Measurements from ENCODE around the gene CRIP2. TPM values are rescaled to one million over a fixed set of nuclear protein-coding genes. Genes with fewer than 3 reads are reported as not detected.

CRIP2 gene
- total RNA-seq, 4 donors from 2014 or later, result 44.2 to 118 (median 80.7) TPM

DNA sequence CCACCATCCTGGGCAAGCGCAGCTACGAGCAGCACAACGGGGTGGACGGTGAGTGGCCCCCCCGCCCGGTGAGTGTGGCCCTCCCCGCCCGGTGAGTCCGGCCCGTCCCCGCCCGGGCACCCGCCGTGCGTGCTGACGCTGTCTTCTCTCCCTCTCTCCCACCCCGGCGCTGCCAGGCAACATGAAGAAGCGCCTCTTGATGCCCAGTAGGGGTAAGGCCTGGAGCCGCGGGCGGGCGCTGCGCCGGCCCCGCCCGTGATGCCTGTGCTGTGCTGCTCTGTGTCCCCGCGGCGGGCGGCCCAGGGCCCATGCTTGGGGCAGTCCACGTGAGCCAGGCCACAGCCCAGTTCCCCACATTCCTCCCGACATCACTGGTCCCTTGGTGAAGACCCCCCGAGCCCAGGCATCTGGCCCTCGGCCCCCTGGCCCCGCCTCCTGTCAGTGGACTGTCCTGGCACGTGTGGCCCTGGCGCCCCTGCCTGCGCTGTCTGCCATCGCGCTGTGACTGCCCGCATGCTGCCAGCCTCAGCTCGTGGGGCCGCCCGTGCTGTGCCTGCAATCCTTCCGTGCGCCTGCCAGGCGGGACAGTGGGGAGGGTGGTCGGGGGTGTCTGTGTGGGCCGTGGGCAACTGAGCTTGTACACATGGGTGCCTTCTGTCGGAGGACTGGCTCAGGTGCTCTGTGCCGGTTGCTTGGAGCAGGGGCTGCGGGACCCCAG is 7.9 kb upstream of the CRIP2 start:
- H3K27me3 ChIP-seq, result no peaks in the 10 kb centered on the region
- intact Hi-C loops (cut with DNase I), result no loop called here
- TF ChIP-seq, protein P1, sequence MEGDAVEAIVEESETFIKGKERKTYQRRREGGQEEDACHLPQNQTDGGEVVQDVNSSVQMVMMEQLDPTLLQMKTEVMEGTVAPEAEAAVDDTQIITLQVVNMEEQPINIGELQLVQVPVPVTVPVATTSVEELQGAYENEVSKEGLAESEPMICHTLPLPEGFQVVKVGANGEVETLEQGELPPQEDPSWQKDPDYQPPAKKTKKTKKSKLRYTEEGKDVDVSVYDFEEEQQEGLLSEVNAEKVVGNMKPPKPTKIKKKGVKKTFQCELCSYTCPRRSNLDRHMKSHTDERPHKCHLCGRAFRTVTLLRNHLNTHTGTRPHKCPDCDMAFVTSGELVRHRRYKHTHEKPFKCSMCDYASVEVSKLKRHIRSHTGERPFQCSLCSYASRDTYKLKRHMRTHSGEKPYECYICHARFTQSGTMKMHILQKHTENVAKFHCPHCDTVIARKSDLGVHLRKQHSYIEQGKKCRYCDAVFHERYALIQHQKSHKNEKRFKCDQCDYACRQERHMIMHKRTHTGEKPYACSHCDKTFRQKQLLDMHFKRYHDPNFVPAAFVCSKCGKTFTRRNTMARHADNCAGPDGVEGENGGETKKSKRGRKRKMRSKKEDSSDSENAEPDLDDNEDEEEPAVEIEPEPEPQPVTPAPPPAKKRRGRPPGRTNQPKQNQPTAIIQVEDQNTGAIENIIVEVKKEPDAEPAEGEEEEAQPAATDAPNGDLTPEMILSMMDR (IDR thresholded peaks at IDR 0.05), result no peak
- no peak for TF ChIP-seq POLR2A (IDR thresholded peaks at IDR 0.05)
- peaks cover 25 to 69% (median 50%) of the 10 kb centered on the region in 3 donors for H3K4me1 ChIP-seq
- H3K9me3 ChIP-seq, result no peaks in the 10 kb centered on the region
- no peak overlapping the region for H3K4me3 ChIP-seq
- 80 to 92% methylated on average over 2 to 7 of the region's 53 CpGs for WGBS, 2 donors
- H3K27ac ChIP-seq, result peak overlapping the region; percentile 49 to 72 (median 63)
- DNase-seq, result no peak
- peaks cover 25 to 88% (median 30%) of the 10 kb centered on the region in 3 donors for H3K36me3 ChIP-seq

- peak overlapping the region; percentile 49 to 72 (median 63) for H3K27ac ChIP-seq
- intact Hi-C loops (cut with DNase I), result no loop called here
- H3K4me3 ChIP-seq, result no peak overlapping the region
- peaks cover 25 to 81% (median 28%) of the 10 kb centered on the region in 3 donors for H3K36me3 ChIP-seq
- H3K4me1 ChIP-seq, result peaks cover 29 to 76% (median 56%) of the 10 kb centered on the region in 3 donors
- no peaks in the 10 kb centered on the region for H3K27me3 ChIP-seq
- DNase-seq, result no peak
- WGBS, 2 donors, result 55 to 57% methylated on average over 4 to 5 of the region's 20 CpGs
- H3K9me3 ChIP-seq, result no peaks in the 10 kb centered on the region
- TF ChIP-seq POLR2A (IDR thresholded peaks at IDR 0.05), result no peak
- TF ChIP-seq, protein P1 (IDR thresholded peaks at IDR 0.05), result no peak
Observed at GRCh38 chr14:105467249-105467941, 7.2 kb upstream of the CRIP2 start.

DNA sequence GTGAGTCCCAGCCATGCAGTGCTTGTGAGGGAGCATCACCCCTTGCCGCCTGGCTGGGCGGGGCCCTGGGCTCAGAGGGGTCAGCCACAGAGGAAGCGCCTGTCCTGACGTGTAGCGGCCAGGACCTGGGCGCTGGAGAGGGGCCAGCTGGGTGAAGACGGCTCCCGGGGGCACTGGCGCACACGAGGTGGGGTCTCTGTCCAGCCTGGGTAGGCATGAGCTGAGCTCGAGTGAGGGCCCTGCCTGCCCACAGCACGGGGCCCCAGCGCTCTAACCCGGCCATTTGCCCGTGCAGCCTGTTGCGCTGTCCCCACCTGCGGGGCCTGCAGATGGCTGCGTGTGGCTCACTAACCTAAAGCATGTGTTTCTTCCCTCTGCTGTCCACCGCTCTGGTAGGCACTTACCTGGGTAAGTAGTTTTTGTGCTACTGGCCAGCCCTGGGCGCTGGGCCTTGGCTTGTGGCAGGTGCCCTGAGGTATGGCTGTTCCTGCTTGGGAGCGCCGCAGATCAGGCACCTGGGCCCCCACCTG is 6.6 kb upstream of the CRIP2 start:
- no peak for DNase-seq
- TF ChIP-seq, protein P1 (IDR thresholded peaks at IDR 0.05), result no peak
- no peak for TF ChIP-seq POLR2A (IDR thresholded peaks at IDR 0.05)
- no peak overlapping the region for H3K4me3 ChIP-seq
- peaks cover 25 to 75% (median 28%) of the 10 kb centered on the region in 3 donors for H3K36me3 ChIP-seq
- H3K27me3 ChIP-seq, result no peaks in the 10 kb centered on the region
- intact Hi-C loops (cut with DNase I), result no loop called here
- WGBS, 2 donors, result 20% methylated on average over 1 of the region's 22 CpGs; no CpG with 5 or more reads in 1 of the 2 donors
- peak overlapping the region; percentile 22 to 72 (median 63) for H3K27ac ChIP-seq
- H3K9me3 ChIP-seq, result no peaks in the 10 kb centered on the region
- peaks cover 35 to 82% (median 62%) of the 10 kb centered on the region in 3 donors for H3K4me1 ChIP-seq

- Histone ChIP-seq H3K27ac (peak overlapping the region; percentile 22 to 72 (median 63)), H3K4me1 (peaks cover 42 to 90% (median 69%) of the 10 kb centered on the region in 3 donors), H3K4me3 (no peak overlapping the region), H3K36me3 (peaks cover 18 to 68% (median 24%) of the 10 kb centered on the region in 3 donors), H3K27me3 (no peaks in the 10 kb centered on the region), H3K9me3 (no peaks in the 10 kb centered on the region)
- 61% methylated on average over 5 of the region's 19 CpGs; no CpG with 5 or more reads in 1 of the 2 donors for WGBS, 2 donors
- DNase-seq, result no peak
- intact Hi-C loops (cut with DNase I), result no loop called here
- TF ChIP-seq, protein P1 (IDR thresholded peaks at IDR 0.05), result no peak
- no peak for TF ChIP-seq POLR2A (IDR thresholded peaks at IDR 0.05)
Observed at GRCh38 chr14:105468621-105469241, 5.9 kb upstream of the CRIP2 start.
